ENCODE measurements around the gene DRC3.

DRC3 gene

GRCh38 chr17:18008496-18009268 lies 36.0 kb downstream of the DRC3 start:
- Histone ChIP-seq H3K36me3 (ENCODE audit: control insufficient read depth, insufficient read depth, low read length) (no peaks in the 10 kb centered on the region), H3K9ac (ENCODE audit: low read length) (no peak overlapping the region), H3K4me3 (ENCODE audit: low read depth, low read length) (no peak overlapping the region), H3K27ac (ENCODE audit: low read depth, low read length) (no peak overlapping the region), H3K27me3 (ENCODE audit: control insufficient read depth, insufficient read depth, low read length) (0 out of 2 replicates have a peak, but pooled peaks cover 3% of the 10 kb centered on the region), H3K9me3 (ENCODE audit: control insufficient read depth, insufficient read depth, low read depth, low read length) (no peaks in the 10 kb centered on the region), H3K4me1 (ENCODE audit: control insufficient read depth, insufficient read depth, low read length) (peaks cover 5% of the 10 kb centered on the region; the same call in 1 of the 2 replicates)

- H3K9me3 ChIP-seq (ENCODE audit: control insufficient read depth, insufficient read depth, low read depth, low read length): no peaks in the 10 kb centered on the region
- H3K27ac ChIP-seq (ENCODE audit: low read depth, low read length): no peak overlapping the region
- no peak overlapping the region for H3K4me3 ChIP-seq (ENCODE audit: low read depth, low read length)
- no peak overlapping the region for H3K9ac ChIP-seq (ENCODE audit: low read length)
- H3K4me1 ChIP-seq (ENCODE audit: control insufficient read depth, insufficient read depth, low read length): peaks cover 5% of the 10 kb centered on the region; the same call in 1 of the 2 replicates
- no peaks in the 10 kb centered on the region for H3K36me3 ChIP-seq (ENCODE audit: control insufficient read depth, insufficient read depth, low read length)
- H3K27me3 ChIP-seq (ENCODE audit: control insufficient read depth, insufficient read depth, low read length): 0 out of 2 replicates have a peak, but pooled peaks cover 3% of the 10 kb centered on the region
Observed at GRCh38 chr17:18009609-18010420, 37.2 kb downstream of the DRC3 start.

- Histone ChIP-seq H3K4me1 (ENCODE audit: control insufficient read depth, insufficient read depth, low read length) (peaks cover 5% of the 10 kb centered on the region; the same call in 1 of the 2 replicates), H3K27ac (ENCODE audit: low read depth, low read length) (no peak overlapping the region), H3K9me3 (ENCODE audit: control insufficient read depth, insufficient read depth, low read depth, low read length) (no peaks in the 10 kb centered on the region), H3K36me3 (ENCODE audit: control insufficient read depth, insufficient read depth, low read length) (peaks cover 6% of the 10 kb centered on the region; the same call in 1 of the 2 replicates), H3K9ac (ENCODE audit: low read length) (no peak overlapping the region), H3K4me3 (ENCODE audit: low read depth, low read length) (no peak overlapping the region), H3K27me3 (ENCODE audit: control insufficient read depth, insufficient read depth, low read length) (0 out of 2 replicates have a peak, but pooled peaks cover 3% of the 10 kb centered on the region)
Observed at GRCh38 chr17:18011286-18011685, 38.6 kb downstream of the DRC3 start.

- Histone ChIP-seq H3K27me3 (ENCODE audit: control insufficient read depth, insufficient read depth, low read length) (no peaks in the 10 kb centered on the region), H3K9me3 (ENCODE audit: control insufficient read depth, insufficient read depth, low read depth, low read length) (no peaks in the 10 kb centered on the region), H3K9ac (ENCODE audit: low read length) (no peak overlapping the region), H3K27ac (ENCODE audit: low read depth, low read length) (no peak overlapping the region), H3K36me3 (ENCODE audit: control insufficient read depth, insufficient read depth, low read length) (peaks cover 9% of the 10 kb centered on the region), H3K4me1 (ENCODE audit: control insufficient read depth, insufficient read depth, low read length) (no peaks in the 10 kb centered on the region), H3K4me3 (ENCODE audit: low read depth, low read length) (no peak overlapping the region)
Observed at GRCh38 chr17:18014006-18014405, 41.3 kb downstream of the DRC3 start.

GRCh38 chr17:18015593-18015992 lies 42.9 kb downstream of the DRC3 start:
- no peaks in the 10 kb centered on the region for H3K4me1 ChIP-seq (ENCODE audit: control insufficient read depth, insufficient read depth, low read length)
- no peak overlapping the region for H3K27ac ChIP-seq (ENCODE audit: low read depth, low read length)
- no peak overlapping the region for H3K4me3 ChIP-seq (ENCODE audit: low read depth, low read length)
- peaks cover 9% of the 10 kb centered on the region for H3K36me3 ChIP-seq (ENCODE audit: control insufficient read depth, insufficient read depth, low read length)
- H3K9ac ChIP-seq (ENCODE audit: low read length): no peak overlapping the region
- H3K9me3 ChIP-seq (ENCODE audit: control insufficient read depth, insufficient read depth, low read depth, low read length): no peaks in the 10 kb centered on the region
- H3K27me3 ChIP-seq (ENCODE audit: control insufficient read depth, insufficient read depth, low read length): no peaks in the 10 kb centered on the region

- H3K36me3 ChIP-seq (ENCODE audit: control insufficient read depth, insufficient read depth, low read length): peaks cover 10% of the 10 kb centered on the region
- H3K4me3 ChIP-seq (ENCODE audit: low read depth, low read length): no peak overlapping the region
- H3K4me1 ChIP-seq (ENCODE audit: control insufficient read depth, insufficient read depth, low read length): no peaks in the 10 kb centered on the region
- no peaks in the 10 kb centered on the region for H3K27me3 ChIP-seq (ENCODE audit: control insufficient read depth, insufficient read depth, low read length)
- H3K27ac ChIP-seq (ENCODE audit: low read depth, low read length): no peak overlapping the region
- no peak overlapping the region for H3K9ac ChIP-seq (ENCODE audit: low read length)
- H3K9me3 ChIP-seq (ENCODE audit: control insufficient read depth, insufficient read depth, low read depth, low read length): no peaks in the 10 kb centered on the region
Observed at GRCh38 chr17:18016426-18016825, 43.8 kb downstream of the DRC3 start.

GRCh38 chr17:18017958-18018357 lies 45.3 kb downstream of the DRC3 start:
- Histone ChIP-seq H3K27ac (ENCODE audit: low read depth, low read length) (no peak overlapping the region), H3K36me3 (ENCODE audit: control insufficient read depth, insufficient read depth, low read length) (peaks cover 10% of the 10 kb centered on the region), H3K4me1 (ENCODE audit: control insufficient read depth, insufficient read depth, low read length) (no peaks in the 10 kb centered on the region), H3K4me3 (ENCODE audit: low read depth, low read length) (no peak overlapping the region), H3K27me3 (ENCODE audit: control insufficient read depth, insufficient read depth, low read length) (no peaks in the 10 kb centered on the region), H3K9me3 (ENCODE audit: control insufficient read depth, insufficient read depth, low read depth, low read length) (no peaks in the 10 kb centered on the region), H3K9ac (ENCODE audit: low read length) (no peak overlapping the region)

GRCh38 chr17:18018411-18018921 lies 45.8 kb downstream of the DRC3 start:
- no peaks in the 10 kb centered on the region for H3K9me3 ChIP-seq (ENCODE audit: control insufficient read depth, insufficient read depth, low read depth, low read length)
- peaks cover 10% of the 10 kb centered on the region for H3K36me3 ChIP-seq (ENCODE audit: control insufficient read depth, insufficient read depth, low read length)
- no peak overlapping the region for H3K9ac ChIP-seq (ENCODE audit: low read length)
- H3K4me1 ChIP-seq (ENCODE audit: control insufficient read depth, insufficient read depth, low read length): no peaks in the 10 kb centered on the region
- H3K27me3 ChIP-seq (ENCODE audit: control insufficient read depth, insufficient read depth, low read length): no peaks in the 10 kb centered on the region
- H3K4me3 ChIP-seq (ENCODE audit: low read depth, low read length): no peak overlapping the region
- no peak overlapping the region for H3K27ac ChIP-seq (ENCODE audit: low read depth, low read length)

GRCh38 chr17:18019838-18020154 lies 47.1 kb downstream of the DRC3 start:
- Histone ChIP-seq H3K9me3 (ENCODE audit: control insufficient read depth, insufficient read depth, low read depth, low read length) (no peaks in the 10 kb centered on the region), H3K4me3 (ENCODE audit: low read depth, low read length) (no peak overlapping the region), H3K36me3 (ENCODE audit: control insufficient read depth, insufficient read depth, low read length) (peaks cover 10% of the 10 kb centered on the region), H3K4me1 (ENCODE audit: control insufficient read depth, insufficient read depth, low read length) (no peaks in the 10 kb centered on the region), H3K27me3 (ENCODE audit: control insufficient read depth, insufficient read depth, low read length) (no peaks in the 10 kb centered on the region), H3K9ac (ENCODE audit: low read length) (no peak overlapping the region), H3K27ac (ENCODE audit: low read depth, low read length) (no peak overlapping the region)

- no peaks in the 10 kb centered on the region for H3K27me3 ChIP-seq (ENCODE audit: control insufficient read depth, insufficient read depth, low read length)
- H3K9ac ChIP-seq (ENCODE audit: low read length): no peak overlapping the region
- H3K9me3 ChIP-seq (ENCODE audit: control insufficient read depth, insufficient read depth, low read depth, low read length): no peaks in the 10 kb centered on the region
- no peak overlapping the region for H3K4me3 ChIP-seq (ENCODE audit: low read depth, low read length)
- no peaks in the 10 kb centered on the region for H3K4me1 ChIP-seq (ENCODE audit: control insufficient read depth, insufficient read depth, low read length)
- H3K27ac ChIP-seq (ENCODE audit: low read depth, low read length): no peak overlapping the region
- peaks cover 4% of the 10 kb centered on the region for H3K36me3 ChIP-seq (ENCODE audit: control insufficient read depth, insufficient read depth, low read length)
Observed at GRCh38 chr17:18020971-18021370, 48.3 kb downstream of the DRC3 start.

- H3K27ac ChIP-seq (ENCODE audit: low read depth, low read length): no peak overlapping the region
- no peaks in the 10 kb centered on the region for H3K9me3 ChIP-seq (ENCODE audit: control insufficient read depth, insufficient read depth, low read depth, low read length)
- no peaks in the 10 kb centered on the region for H3K4me1 ChIP-seq (ENCODE audit: control insufficient read depth, insufficient read depth, low read length)
- peaks cover 4% of the 10 kb centered on the region for H3K36me3 ChIP-seq (ENCODE audit: control insufficient read depth, insufficient read depth, low read length)
- no peak overlapping the region for H3K9ac ChIP-seq (ENCODE audit: low read length)
- no peak overlapping the region for H3K4me3 ChIP-seq (ENCODE audit: low read depth, low read length)
- no peaks in the 10 kb centered on the region for H3K27me3 ChIP-seq (ENCODE audit: control insufficient read depth, insufficient read depth, low read length)
Observed at GRCh38 chr17:18021372-18021771, 48.7 kb downstream of the DRC3 start.
